ENCODE results near the gene ARPP21.

ARPP21 gene

DNA sequence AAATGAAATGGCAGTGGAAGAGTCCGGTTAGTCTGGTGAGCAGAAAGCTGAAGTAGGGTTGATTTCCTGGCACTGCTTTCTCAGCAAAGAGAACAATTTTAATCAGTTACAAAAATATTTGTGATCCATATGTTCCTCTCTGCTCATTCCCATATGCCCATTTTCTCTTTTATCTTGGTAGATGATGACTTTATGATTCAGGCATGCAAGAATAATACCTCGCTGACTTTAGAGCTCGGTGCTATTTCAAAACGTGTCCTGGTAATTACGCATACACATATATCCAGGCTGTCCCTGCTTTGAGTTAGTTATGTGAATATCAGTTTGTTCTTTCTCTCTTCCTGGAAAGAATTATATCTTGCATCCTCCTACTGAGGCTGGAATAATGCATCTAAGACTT is 38.5 kb downstream of the ARPP21 start:
- no peak for DNase-seq

DNA sequence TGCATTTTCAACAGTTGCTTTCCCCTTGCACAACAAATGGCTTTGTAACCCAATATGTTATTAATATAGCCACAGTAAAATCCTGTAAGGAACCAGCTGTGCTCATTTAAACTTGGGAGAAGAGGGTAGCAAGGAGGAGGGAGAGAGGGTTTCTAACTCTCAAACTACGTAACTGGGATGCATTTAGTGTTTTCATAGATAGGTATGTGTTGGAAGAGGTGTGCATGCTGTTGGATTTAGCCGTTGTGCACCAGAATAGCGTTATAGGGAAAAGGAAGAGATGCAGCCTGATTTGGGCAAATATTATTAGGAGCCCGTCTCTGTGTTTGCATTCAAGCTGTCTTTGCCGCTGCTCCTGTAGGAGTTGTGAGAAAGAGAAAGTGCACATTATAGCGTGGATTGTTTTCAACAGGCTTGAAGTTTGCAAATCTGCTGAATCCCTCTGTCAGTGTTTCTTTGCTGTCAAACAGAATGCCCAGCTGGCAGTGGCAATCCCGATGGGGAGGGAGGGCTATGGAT is 39.4 kb downstream of the ARPP21 start:
- peak; percentile 43 for DNase-seq

DNA sequence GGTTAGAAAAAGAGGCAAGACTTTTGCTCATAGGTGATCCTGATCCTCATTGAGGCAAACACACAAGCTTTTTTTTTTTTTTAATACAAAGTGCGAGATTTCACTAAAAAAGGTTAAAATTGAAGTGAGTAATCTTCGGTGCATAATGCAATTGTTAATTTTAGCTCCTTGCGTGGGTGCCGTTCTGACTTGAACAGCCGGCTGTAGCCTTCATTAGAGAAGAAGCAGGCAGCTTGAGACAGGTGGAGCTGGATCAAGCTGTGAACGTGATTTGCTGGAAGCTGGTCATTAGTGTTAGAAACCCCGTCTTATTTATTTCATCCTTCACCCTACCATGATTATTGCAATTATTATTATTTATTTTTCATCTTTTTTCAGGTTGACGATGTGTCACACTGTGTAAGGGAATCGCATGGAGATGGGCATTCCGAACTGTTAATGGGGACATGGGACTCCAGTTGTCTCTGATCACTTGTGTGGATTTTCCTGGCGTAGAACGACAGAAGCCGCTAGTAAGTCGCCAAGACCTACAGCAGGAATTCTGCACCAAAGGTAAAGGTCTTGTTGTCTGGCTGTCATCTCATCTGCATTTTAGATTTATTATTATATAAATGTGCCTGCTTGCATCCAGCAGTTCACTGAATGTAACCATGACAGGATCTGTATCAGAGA is 40.2 kb downstream of the ARPP21 start:
- DNase-seq = no peak

DNA sequence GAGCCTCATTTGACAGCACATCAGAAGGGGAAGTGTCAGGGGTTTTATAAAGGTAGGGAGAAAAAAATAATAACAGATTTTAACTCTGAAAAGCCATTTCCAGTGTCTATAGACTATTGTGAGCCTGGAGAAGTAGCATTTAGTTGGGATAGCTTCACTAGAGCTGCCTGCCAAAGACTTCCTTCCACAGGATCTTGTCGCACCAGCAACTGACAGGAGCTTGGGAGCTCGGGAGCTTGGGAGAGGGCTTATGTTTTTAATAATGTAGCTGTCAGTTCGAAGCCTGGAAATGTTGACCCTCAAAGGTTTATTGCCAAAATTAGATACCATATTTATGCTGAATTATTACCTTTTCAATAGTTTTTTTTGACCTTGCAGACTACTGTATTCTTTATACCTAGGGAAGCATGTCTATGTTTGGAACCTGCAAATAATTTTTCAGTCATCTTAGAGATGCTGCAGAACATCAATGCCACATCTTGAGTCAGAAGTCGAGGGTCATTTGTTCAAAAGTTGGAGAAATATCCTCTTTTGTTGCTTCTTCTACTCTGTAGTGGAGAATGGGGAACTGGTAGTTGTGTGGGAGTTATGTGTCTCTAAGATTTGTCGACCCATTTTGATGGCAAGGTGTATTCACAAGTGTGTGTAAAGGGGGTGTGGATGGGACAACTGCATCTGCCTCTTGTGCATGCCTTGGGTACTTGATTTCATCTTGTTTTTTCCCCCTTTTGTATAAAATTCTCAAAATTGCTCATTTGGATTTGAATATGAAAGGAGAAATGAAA is 41.7 kb downstream of the ARPP21 start:
- no peak for DNase-seq

DNA sequence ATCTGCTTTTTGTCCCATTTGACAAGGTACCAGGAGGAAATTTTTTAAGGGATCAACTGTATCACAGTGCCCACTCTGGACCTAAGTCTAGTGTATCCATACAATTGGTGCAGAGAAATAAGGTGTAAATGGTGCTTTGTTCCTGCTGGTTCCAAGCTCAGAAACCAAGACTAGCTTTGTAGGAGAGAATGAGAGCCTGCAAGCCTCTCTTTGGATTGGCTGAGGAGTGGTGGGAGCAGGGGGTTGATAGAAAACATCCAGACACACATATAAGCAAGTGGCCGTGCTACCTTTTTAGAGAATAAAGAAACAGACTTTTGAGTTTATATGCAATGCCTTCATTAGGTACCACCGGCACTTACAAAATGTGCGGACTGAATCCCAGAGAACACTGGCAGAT is 45.8 kb downstream of the ARPP21 start:
- DNase-seq = no peak

DNA sequence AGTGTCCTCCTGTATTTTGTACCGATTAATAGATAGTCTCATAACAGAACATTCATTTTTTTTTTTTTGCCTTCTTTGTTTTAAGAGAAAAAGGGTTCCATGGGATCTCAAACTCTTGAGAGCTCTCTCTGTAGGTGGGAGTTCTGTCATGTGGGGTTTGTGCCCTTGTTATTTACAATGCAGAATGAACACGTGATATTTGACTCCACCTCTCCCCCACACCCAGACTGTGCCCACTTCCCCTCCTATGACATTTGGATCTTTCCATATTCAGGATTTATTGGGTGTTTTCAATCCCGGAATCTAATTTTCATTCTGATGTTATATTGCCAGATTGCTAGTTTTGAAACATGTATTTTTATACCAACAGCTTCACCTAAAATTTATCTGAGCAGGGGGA is 49.5 kb downstream of the ARPP21 start:
- DNase-seq = no peak

DNA sequence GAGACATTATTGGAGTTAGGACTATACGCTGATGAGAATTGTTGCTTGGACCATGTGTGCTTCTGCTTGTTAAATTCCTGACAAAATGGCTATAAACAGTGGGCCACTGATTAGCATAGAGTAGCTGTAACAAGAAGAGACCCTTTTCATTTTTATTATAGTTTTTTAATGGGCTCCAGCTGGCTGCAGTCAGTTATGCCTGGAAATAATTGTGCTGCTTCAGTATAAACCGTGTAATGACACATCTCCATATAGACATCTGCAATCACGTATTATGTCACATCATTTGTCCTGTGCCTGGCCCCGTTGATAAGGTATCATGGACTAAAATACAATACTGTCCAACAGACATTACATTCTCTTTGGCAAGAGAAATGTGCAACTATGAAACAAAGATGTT is 50.9 kb downstream of the ARPP21 start:
- no peak for DNase-seq

DNA sequence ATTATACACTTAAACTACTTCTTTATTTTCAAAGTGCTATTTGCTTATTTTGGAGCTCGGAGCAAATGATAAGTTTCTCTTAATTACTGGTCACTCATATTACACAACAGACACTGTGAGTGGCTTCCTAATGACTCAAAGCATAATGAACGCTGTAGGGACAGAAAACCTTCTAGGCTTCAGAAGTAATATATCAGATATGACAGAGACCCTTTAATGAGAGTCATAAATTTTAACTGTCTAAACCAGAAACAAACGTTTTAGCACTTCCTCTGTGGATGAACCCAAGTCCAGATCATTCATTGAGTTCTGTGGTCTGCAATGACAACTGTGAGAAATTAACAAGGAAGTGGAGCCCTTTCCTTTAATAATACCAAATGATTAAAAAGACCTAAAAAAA is 66.6 kb downstream of the ARPP21 start:
- no peak for DNase-seq

DNA sequence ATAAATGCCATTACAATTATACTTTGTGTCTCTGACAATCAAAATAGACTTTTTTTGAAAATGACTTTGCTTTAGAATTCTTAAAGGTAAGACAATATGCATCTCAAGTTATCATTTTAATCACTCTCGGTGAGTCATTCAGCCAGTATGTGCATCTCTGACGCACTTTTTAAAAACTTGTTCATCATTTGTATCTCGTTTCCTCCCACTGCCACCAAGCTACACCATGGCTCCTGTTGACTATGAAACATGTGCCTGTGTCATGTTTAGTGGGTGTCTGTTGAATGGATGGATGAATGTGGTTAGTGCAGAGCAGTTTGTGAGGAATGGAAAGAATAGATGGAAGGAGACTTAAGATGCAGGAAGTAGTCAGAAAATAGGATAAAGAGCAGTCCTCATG is 68.6 kb downstream of the ARPP21 start:
- DNase-seq = no peak

DNA sequence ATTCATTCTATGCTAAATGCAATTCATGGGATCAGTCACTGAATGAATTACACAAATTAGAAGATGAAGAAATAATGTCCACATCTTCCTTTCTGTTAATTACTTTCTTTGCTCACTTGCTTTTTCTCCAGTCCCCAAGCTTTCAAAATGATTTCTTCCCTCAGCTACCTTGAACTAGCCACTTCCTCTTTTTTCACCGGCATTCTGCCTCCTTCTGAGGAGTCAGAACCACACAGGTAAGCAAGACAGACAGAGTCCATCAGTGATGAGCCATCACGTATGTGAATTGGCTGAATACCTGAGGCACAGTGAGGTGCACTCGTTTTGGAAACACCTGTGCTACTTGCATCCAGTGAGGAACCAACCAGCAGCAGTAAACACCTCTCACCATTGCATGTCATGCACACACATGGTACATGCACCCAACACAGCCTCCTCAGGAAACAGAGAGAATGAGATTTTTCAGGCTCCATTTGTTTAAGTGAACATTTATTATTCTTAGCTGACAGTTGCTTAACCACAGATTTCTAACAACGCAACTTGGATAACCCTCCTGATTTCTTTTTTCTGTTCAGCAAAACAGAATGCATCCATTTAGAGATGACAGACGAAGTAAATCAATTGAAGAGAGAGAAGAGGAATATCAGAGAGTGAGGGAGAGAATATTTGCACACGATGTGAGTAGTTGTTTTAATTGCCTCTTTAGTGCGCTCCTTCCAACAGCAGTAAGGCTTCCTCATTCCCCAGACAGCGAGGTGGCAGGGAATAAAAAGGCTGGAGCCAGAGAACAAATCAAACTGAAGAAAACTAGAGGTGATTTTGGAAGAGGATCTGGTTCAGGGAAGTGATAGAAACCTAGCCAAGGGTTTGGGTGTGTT is 69.3 kb downstream of the ARPP21 start:
- DNase-seq = no peak

DNA sequence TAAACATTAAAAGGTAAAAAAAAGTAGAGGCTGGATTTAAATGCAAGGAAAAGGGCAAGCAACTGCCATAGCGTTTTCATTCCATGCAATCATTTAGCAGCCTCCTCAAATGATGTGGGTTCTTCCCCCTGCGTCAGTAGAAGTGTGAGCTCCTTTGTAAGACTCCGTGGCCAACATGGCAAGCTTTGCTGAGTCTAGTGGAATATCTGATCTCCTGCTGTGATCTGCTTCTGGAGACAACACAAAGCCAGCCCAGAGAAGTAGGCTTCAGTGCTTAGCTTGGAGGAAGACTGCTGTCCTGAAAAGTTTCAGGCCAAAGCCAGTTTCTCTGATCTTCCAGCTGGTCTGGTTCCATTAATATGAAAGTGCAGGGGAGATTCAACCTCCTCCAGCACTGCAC is 70.4 kb downstream of the ARPP21 start:
- DNase-seq = no peak

DNA sequence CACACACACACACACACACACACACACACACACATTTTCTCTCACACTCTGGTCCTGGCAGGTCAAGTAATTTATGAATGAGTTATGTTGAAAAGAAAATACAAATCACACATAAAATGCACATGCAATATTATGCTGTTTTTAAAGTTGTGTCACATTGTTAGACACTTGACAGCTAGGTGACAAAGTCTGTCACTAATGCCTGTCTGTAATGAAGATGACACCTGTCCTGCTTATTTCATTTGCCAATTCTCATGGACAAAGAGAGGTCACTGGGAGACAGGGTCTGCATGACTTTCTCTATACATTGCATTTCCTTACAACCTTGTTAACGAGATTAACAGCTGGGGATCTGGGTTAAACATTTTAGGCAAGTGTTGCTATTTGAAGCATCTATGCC is 71.2 kb downstream of the ARPP21 start:
- DNase-seq = no peak

DNA sequence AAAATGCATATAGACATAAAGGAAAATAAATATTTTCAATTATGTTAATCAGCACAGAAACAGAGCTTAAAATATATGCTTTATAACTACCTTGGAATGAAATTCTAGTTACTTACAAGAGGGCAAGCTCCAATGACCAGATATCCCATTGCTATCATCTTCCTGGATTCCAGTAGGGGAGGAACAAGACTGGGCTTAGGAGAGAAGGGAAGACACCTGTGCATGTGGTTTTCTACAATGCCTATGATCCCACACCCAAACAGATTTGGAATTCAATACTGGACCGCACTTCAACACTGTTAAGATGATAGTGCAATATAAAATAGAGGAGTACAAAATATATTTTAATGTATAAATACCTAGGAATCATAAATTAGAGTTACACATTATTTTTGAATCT is 79.6 kb downstream of the ARPP21 start:
- DNase-seq = no peak

DNA sequence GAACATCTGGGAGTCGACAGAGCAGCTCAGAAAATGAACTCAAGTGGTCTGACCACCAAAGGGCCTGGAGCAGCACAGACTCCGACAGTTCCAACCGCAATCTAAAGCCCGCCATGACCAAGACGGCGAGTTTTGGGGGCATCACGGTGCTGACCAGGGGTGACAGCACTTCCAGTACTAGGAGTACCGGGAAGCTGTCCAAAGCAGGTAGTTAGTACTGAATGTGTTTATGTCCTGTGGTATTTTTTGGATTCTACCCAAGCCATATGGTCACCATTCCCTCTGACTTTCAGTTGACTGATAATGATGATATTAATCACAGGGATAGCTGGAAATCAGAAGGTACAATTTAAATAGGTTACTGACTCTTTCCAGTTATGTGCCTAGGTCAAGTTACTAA is 82.3 kb downstream of the ARPP21 start:
- DNase-seq = no peak

DNA sequence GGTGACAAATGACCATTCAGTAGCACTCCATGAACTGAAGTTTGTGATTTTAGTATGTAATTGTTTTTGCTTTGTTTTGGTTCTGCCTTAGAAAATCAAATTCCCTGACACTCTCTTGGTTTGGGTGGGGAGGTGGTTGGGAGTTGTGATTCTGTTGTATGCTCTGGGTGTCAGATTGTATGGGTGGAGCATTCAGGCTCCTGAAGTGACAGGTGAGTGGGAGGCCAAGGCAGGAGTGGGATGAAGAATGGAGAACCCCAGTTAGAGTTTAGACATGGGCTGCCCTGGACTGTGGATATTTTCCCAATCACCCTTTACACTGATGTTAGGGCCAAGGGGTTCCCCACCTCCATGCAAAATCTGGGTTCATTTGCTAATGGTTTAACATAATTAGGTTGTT is 83.6 kb downstream of the ARPP21 start:
- DNase-seq = no peak

DNA sequence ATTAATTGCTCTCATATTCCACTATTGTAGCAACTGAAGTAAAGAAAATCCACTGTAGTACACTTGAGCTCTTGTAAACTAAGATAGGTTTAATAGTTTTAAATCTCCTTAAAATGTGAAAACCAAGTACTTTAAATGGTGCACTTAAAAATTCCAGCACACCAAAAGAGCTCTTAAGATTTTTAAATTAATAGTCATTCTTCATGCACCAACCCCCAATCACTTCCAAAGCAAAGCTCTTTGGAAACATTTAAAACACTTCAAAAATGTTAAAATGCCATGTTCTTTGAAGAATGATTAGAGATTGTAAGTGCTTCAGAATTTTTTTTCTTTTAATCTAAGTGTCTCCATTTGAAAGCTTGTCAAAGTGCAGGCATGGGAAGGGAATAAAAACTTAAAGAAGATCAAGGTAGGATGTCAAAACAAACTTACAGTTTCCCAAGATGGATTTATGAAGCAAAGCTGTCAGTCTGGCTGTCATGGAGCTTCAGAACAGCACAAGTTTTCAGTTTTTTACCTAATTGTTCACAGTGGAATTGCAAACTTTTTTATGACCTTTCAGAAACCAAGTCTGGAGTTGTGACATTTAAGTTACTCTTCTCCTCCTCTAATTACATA is 84.3 kb downstream of the ARPP21 start:
- DNase-seq = no peak

DNA sequence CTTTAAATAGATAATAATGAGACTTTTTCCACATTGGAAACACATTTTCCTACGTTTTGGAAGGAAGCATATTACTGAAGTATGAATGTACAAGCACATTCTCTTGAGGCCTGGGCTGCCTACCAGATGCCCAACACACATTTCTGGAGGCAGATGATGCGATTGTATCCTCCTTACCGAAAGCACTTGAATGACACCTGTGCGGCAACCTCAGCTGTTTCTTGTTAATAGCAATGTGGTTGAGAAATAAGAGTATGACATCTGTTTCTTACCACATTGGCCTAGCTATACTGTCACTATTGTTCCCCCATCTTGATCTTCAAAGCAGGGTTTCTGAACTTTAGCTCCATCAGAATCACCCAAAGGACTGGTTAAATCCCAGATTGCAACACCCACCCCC is 84.8 kb downstream of the ARPP21 start:
- no peak for DNase-seq

DNA sequence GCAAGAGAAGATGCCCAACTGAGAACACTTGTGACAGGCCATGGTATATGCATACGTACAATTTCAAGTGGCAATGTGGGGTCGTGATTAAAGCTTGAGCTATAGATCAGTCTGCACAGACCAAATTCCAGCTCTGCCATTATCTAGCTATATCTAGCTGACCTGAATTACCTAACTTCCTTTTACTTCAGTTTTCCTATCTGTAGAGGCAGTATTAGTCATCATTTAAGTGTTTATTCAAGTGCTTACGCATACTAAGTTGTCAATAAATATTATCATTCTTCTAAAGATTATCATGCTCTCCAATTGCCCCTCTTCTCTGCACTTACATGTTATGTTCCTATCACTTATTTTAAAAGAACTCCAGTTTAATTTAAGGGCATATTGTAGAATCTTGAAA is 87.9 kb downstream of the ARPP21 start:
- DNase-seq = no peak

DNA sequence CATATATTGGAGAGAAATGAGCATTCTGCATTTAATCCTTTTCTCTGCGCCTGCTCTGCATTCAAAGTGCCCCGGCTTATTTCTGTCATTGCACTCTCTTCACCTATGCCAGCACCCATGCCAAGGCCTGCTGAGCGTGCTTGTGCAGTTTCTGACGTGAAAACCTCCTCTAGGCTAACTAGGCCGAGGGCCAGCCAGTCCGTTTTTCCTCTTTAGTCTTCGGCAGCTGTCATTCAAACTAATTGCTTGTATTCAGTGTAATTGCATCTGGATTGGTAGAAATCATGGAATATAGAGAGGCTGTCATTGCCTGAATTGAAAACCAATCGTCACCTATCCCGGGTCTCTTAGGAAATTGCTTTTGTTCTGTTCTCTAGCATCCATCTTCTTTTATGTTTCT is 94.0 kb downstream of the ARPP21 start:
- DNase-seq = no peak

DNA sequence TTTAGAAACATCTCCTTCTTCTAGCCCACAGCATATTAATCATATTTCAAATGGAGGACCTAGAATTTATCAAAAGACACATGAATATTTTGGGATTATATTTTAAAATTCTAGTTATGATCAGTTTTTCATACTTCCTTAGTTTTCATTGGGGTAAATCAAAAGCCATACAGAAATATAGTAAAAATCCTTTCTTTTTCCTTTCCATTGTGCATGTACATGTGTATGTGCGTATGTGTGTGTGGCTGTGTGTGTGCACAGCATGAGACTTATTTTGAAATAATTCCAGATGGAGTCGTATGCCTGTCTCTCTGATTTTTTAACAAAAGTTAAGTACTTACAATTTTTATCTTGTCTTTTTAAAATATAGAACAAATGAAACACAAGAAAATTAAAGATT is 94.5 kb downstream of the ARPP21 start:
- no peak for DNase-seq

DNA sequence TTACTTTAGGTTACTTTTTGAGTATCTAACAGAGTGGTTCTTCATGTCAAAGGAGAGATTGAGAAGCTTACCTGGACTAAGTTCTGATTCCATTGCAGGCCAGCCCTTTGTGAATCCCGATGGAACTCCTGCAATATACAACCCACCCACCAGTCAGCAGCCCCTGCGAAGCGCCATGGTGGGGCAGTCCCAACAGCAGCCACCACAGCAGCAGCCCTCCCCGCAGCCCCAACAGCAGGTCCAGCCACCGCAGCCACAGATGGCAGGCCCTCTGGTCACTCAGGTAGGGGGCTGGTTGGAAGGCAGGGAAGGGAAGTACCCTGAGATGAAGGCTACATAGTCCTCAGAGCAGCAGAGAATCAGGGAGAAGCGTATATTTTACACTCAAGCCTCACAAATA is 97.8 kb downstream of the ARPP21 start:
- DNase-seq = no peak

DNA sequence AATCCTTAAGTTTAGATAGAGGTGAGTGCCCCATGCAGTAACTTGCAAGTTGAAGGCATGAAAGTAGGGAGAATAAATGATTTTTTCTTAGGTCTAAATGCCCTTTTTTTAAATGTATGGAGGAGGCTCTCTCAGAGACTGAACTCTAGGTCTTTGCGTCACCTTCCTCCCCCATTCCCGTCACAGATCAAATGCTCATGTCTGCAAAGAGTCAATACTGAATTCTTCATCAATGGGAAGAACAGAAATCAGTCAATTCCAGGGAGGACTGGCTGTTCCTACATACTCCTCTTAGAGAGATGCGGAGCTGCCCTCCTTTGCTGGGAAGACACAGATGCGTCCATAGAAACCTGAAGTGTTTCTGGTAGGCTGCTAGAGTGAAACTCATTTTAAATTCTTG is 98.2 kb downstream of the ARPP21 start:
- DNase-seq = no peak

All from left hindlimb (tissue), 1 donor.